Colonic mucosa (tissue), 4 donors: ENCODE measurements around the gene DSTN. TPM values are rescaled to one million over a fixed set of nuclear protein-coding genes. Genes with fewer than 3 reads are reported as not detected.

ENCODE experiments used
- DNase-seq: peaks from one replicate; pipeline ENCODE4 v3.0.0-alpha.2; 2020
- H3K27ac ChIP-seq: fragments of 200-600 bp; one replicate; pipeline ENCODE4 v1.8.0; 2021
- H3K27me3 ChIP-seq: fragments of 200-600 bp; one replicate; pipeline ENCODE4 v1.8.0; 2021
- H3K36me3 ChIP-seq: fragments of 200-600 bp; one replicate; pipeline ENCODE4 v1.8.0; 2021
- H3K4me1 ChIP-seq: fragments of 200-600 bp; one replicate; pipeline ENCODE4 v1.8.0; 2021; ENCODE audit warnings: mild to moderate bottlenecking
- H3K4me3 ChIP-seq: fragments of 200-600 bp; one replicate; pipeline ENCODE4 v1.8.0; 2021
- H3K9ac ChIP-seq, 2 donors: one replicate each; pipeline ENCODE4 v1.7.0; 2013; ENCODE audit warnings: control low read depth in 2 of 2, low read depth in 2 of 2, low read length in 2 of 2
- H3K9me3 ChIP-seq: fragments of 200-600 bp; one replicate; pipeline ENCODE4 v1.8.0; 2021
- CTCF ChIP-seq: fragments of 200-600 bp; IDR thresholded peaks from one replicate; pipeline ENCODE4 v1.8.0; 2022; ENCODE audit warnings: antibody characterized with exemption, mild to moderate bottlenecking
- intact Hi-C: fragments of 100-400 bp; cut with DNase I; formaldehyde crosslinking; loops from one replicate; pipeline ENCODE4 v1.14.1; 2022
- total RNA-seq, 2 donors: library from RNA; stranded (reverse); fragmentation: NEBNext Ultra II Directional in 1 of 2; extraction: Animal tissue kit (Norgen Biotek cat#: 25700) in 1 of 2; gene quantifications; one replicate each; pipeline ENCODE4 v1.2.1, GENCODE V29; 2021
- donor health status: healthy.
- donor health status: DM: no; HTN: no; CAD: no.
- donor health status: DM: no; HTN: no; CAD: no.

The DSTN gene
- total RNA-seq, 2 donors from 2014 or later, result 247 to 437 TPM

- intact Hi-C loops, result no loop called here
- H3K9me3 ChIP-seq, result no peaks in the 10 kb centered on the region
- TF ChIP-seq CTCF, result no peak
- no peaks in the 10 kb centered on the region for H3K27me3 ChIP-seq
- H3K27ac ChIP-seq, result no peak overlapping the region
- H3K9ac ChIP-seq, result no peak overlapping the region
- H3K36me3 ChIP-seq, result no peaks in the 10 kb centered on the region
- no peak for DNase-seq
- H3K4me1 ChIP-seq, result no peaks in the 10 kb centered on the region
- H3K4me3 ChIP-seq, result no peak overlapping the region
These were observed 7.0 kb upstream of the DSTN start for GRCh38 chr20:17562804-17563305.

DNA sequence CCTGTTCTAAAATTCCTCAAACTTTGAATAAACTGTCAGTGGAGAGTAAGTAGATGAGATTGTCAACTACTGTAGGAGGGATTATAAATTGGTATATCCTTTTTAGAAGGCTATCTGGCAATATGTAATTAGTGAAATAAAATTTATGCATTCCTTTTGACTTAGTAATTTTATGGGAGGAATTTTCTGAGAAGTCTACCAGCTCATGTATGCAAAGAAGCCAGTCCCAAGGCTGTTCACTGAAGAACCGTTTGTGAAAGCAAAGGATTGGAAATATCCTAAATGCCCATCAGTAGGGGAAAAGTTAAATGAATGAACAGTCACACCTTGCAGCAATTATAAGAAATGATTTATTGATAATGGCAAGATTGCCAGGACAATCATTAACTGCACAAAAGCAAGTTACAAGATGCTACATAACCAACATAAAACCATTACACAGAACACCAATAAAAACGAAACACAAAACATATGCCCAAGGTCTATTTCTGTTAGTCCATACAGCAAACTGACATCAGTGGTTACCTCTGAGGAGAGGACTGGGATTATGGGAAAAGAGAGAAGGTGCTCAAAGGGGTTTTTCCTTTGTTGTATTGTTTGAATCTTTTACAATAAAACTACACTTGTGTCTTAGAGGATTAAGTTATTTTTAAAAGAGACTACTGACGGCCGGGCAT lies 4.6 kb upstream of the DSTN start:
- TF ChIP-seq CTCF, result no peak
- H3K36me3 ChIP-seq, result no peaks in the 10 kb centered on the region
- no peak overlapping the region for H3K4me3 ChIP-seq
- H3K4me1 ChIP-seq, result no peaks in the 10 kb centered on the region
- H3K9me3 ChIP-seq, result no peaks in the 10 kb centered on the region
- intact Hi-C loops, result no loop called here
- no peaks in the 10 kb centered on the region for H3K27me3 ChIP-seq
- H3K27ac ChIP-seq, result peak overlapping the region; percentile 12
- DNase-seq, result no peak
- H3K9ac ChIP-seq, result no peak overlapping the region

- no peaks in the 10 kb centered on the region for H3K4me1 ChIP-seq
- H3K27ac ChIP-seq, result peak overlapping the region; percentile 12
- H3K9me3 ChIP-seq, result no peaks in the 10 kb centered on the region
These were observed 3.5 kb upstream of the DSTN start for GRCh38 chr20:17566345-17566744.

DNA sequence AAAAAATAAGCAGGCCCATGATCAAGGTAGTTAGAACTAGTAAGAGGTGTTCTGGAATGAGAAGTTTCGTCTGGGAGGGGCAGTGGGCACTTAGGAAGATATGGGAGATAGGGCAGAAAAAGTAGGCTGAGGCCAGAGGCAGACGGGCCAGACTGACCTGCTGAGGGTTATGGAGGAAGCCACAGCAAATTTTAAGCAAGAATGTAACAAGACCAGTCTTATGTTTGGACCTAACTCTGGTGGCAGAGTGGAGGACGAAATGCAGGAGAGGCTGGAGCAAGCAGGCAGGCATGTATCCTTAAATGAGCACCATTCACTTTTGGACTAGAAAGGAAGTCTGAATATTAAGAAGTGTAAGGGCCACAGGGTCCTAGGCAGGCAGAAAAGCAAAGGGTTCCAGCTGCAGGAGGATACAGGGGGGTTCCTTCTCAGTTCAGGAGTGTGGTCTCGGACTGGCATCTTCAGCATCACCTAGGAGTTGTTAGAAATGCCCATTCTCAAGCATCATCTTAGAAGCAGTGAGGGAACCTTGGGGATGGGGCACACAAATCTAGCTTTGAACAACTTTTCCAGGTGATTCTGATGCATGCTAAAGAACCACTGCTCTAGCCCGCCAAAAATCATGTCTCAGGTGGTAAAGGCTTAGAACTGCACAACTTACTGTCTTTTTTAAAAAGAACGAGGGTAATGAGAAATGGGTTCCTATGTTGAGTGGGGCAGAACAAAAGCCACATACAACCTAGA lies 1.7 kb upstream of the DSTN start:
- Histone ChIP-seq H3K9me3 (no peaks in the 10 kb centered on the region), H3K27ac (peak overlapping the region; percentile 99), H3K36me3 (no peaks in the 10 kb centered on the region), H3K27me3 (no peaks in the 10 kb centered on the region), H3K4me3 (peak overlapping the region; percentile 98), H3K4me1 (peaks cover 9% of the 10 kb centered on the region), H3K9ac (peak overlapping the region in 1 of 2 donors; percentile 60)
- DNase-seq, result no peak
- TF ChIP-seq CTCF, result no peak
- intact Hi-C loops, result no loop called here

More at GRCh38 chr20:17566345-17566744, 3.5 kb upstream of the DSTN start:
- H3K9ac ChIP-seq, result no peak overlapping the region
- DNase-seq, result no peak
- H3K27me3 ChIP-seq, result no peaks in the 10 kb centered on the region
- H3K36me3 ChIP-seq, result no peaks in the 10 kb centered on the region
- intact Hi-C loops, result no loop called here
- H3K4me3 ChIP-seq, result no peak overlapping the region
- no peak for TF ChIP-seq CTCF

GRCh38 chr20:17568972-17569521 lies 828 bp upstream of the DSTN start:
- intact Hi-C loops, result no loop called here
- TF ChIP-seq CTCF, result no peak
- Histone ChIP-seq H3K4me1 (peaks cover 9% of the 10 kb centered on the region), H3K4me3 (peak overlapping the region; percentile 98), H3K27me3 (no peaks in the 10 kb centered on the region), H3K36me3 (no peaks in the 10 kb centered on the region), H3K27ac (peak overlapping the region; percentile 99), H3K9me3 (no peaks in the 10 kb centered on the region), H3K9ac (peak overlapping the region; percentile 60 to 100)
- peak; percentile 90 for DNase-seq
